BLaER1 treated with 17β-estradiol and CSF1 and Interleukin-3, amounts not matched to agents 10 nM and 100 nM (cell line): ENCODE results near the gene PRCD.

Source experiments
- H3K27ac ChIP-seq, 11 experiments: shearing (Covaris generic); formaldehyde crosslinking; 2 replicates each; pipeline ENCODE4 v1.8.1; 2022
- H3K27me3 ChIP-seq, 11 experiments: shearing (Covaris generic); formaldehyde crosslinking; 2 replicates each; pipeline ENCODE4 v1.8.1; 2022
- H3K36me3 ChIP-seq, 11 experiments: shearing (Covaris generic); formaldehyde crosslinking; 2 replicates each; pipeline ENCODE4 v1.8.1; 2022
- H3K4me1 ChIP-seq, 10 experiments: shearing (Covaris generic); formaldehyde crosslinking; 2 replicates each; pipeline ENCODE4 v1.8.1; 2022
- H3K4me2 ChIP-seq, 11 experiments: shearing (Covaris generic); formaldehyde crosslinking; 2 replicates each; pipeline ENCODE4 v1.8.1; 2022
- H3K4me3 ChIP-seq, 10 experiments: shearing (Covaris generic); formaldehyde crosslinking; 2 replicates each; pipeline ENCODE4 v1.8.1; 2022
- H3K9ac ChIP-seq, 11 experiments: shearing (Covaris generic); formaldehyde crosslinking; 2 replicates each; pipeline ENCODE4 v1.8.1; 2022
- H3K9me3 ChIP-seq, 11 experiments: shearing (Covaris generic); formaldehyde crosslinking; replicated peaks in 1 of 11; 2 replicates each; pipeline ENCODE4 v1.8.1; 2022
- H4K20me1 ChIP-seq, 11 experiments: shearing (Covaris generic); formaldehyde crosslinking; 2 replicates each; pipeline ENCODE4 v1.8.1; 2022
- Cebpa-rat ChIP-seq, 11 experiments: shearing (Covaris generic); IDR thresholded peaks; 2 replicates each; pipeline ENCODE4 v1.8.1; 2022

PRCD gene

GRCh38 chr17:76548378-76549214, 8.8 kb downstream of the PRCD start:
- no peak for TF ChIP-seq Cebpa-rat (IDR thresholded peaks at IDR 0.05)
- Histone ChIP-seq H3K9me3 (no peaks in the 10 kb centered on the region), H3K9ac (peak overlapping the region; percentile 43 to 77 (median 68); a peak in 21 of 22 replicates)

GRCh38 chr17:76549215-76549518, 9.3 kb downstream of the PRCD start:
- no peaks in the 10 kb centered on the region for H3K36me3 ChIP-seq
- peaks cover 0 to 5% (median 0%) of the 10 kb centered on the region in 11 experiments; a peak in 1 of 22 replicates for H4K20me1 ChIP-seq
- peak overlapping the region in 7 of 11 experiments; percentile 60 to 88 (median 79); a peak in 13 of 22 replicates for H3K27ac ChIP-seq
- H3K4me2 ChIP-seq: peak overlapping the region; percentile 81 to 99 (median 87)
- H3K4me3 ChIP-seq: peak overlapping the region in 2 of 10 experiments; percentile 25 to 34; a peak in 3 of 20 replicates
- peaks cover 20 to 26% (median 22%) of the 10 kb centered on the region in 11 experiments for H3K27me3 ChIP-seq
- no peaks in the 10 kb centered on the region for H3K9me3 ChIP-seq
- no peak for TF ChIP-seq Cebpa-rat (IDR thresholded peaks at IDR 0.05)
- peak overlapping the region in 7 of 11 experiments; percentile 43 to 77 (median 68); a peak in 7 of 22 replicates for H3K9ac ChIP-seq
- peaks cover 91 to 100% (median 99%) of the 10 kb centered on the region in 10 experiments for H3K4me1 ChIP-seq

More at GRCh38 chr17:76548378-76549214, 8.8 kb downstream of the PRCD start:
- Histone ChIP-seq H3K27ac (peak overlapping the region; percentile 21 to 88 (median 75); a peak in 20 of 22 replicates), H3K4me1 (peaks cover 91 to 100% (median 99%) of the 10 kb centered on the region in 10 experiments), H3K36me3 (no peaks in the 10 kb centered on the region), H3K27me3 (peaks cover 26 to 32% (median 28%) of the 10 kb centered on the region in 11 experiments), H3K4me2 (peak overlapping the region; percentile 81 to 99 (median 87)), H3K4me3 (peak overlapping the region in 7 of 10 experiments; percentile 10 to 43 (median 25); a peak in 7 of 20 replicates), H4K20me1 (peaks cover 0 to 9% (median 0%) of the 10 kb centered on the region in 11 experiments; a peak in 1 of 22 replicates)

DNA sequence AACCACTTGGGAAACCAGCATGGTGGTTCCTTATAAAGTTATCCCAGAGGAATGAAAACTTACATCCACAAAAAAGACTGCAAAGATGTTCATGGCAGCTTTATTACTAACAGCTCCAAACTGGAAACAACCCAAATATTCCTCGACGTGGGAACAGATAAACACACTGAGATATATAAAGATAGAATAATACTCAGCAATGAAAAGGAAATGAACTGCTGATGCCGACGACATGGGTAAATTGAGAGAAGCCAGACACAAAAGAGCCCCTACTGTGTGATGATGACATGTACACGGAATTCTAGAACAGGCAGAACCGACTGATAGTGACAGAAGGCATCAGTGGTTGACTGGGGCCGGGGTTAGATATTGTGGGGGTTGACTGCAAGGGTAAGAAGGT, 9.7 kb downstream of the PRCD start:
- Histone ChIP-seq H3K4me2 (peak overlapping the region; percentile 81 to 99 (median 87)), H3K9ac (peak overlapping the region in 2 of 11 experiments; percentile 75 to 77; a peak in 2 of 22 replicates), H3K27ac (peak overlapping the region in 5 of 11 experiments; percentile 60 to 88 (median 80); a peak in 10 of 22 replicates), H3K9me3 (no peaks in the 10 kb centered on the region), H4K20me1 (0 out of 22 replicates have a peak, but pooled peaks cover 0 to 3% (median 0%) of the 10 kb centered on the region in 11 experiments), H3K36me3 (no peaks in the 10 kb centered on the region), H3K4me1 (peaks cover 91 to 100% (median 99%) of the 10 kb centered on the region in 10 experiments), H3K4me3 (peak overlapping the region in 3 of 10 experiments; percentile 6 to 34 (median 25); a peak in 3 of 20 replicates), H3K27me3 (peaks cover 17 to 22% (median 18%) of the 10 kb centered on the region in 11 experiments)
- no peak for TF ChIP-seq Cebpa-rat (IDR thresholded peaks at IDR 0.05)

DNA sequence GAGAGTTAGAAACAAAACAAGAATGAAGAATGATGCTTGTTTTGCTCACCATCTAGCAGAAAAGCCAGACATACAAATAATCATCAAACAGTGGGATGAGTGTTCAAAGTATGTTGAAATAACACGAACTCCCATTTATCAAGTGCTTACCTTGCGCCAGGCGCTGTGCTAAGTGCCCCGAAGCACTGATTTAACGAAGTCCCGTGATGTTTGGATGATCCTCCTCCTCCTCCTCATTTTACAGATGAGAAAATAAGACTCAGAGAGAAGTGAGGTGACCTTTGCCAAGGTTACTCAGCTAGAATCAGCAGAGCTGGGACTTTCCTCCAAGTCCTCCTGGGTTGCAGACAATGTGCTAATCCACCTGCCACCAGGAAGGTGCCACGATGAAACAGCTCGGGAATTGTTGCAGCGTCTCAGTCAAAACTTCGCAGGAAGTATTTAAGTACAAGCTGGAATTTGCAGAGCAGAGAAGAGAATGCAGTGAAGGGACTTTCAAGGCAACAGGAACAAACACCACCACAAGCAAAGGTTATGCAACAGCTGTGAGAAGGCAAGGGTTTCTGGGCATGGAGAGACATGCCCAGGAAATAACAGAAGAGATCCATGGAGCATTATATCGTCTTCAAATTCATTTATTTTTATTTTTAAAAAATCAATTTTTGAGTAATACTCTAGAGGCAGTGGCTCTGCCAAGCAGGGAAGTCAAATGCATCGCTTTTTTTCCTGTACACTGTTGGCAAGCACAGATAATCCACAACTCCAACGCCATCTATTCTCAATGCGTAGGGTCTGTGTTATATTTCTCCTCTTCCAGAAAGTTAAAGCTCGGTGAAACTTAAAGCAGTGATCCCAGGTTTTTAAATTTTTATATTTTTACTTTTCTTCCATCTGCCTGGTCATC, 11.1 kb downstream of the PRCD start:
- Histone ChIP-seq H3K4me2 (peak overlapping the region; percentile 50 to 96 (median 87)), H3K36me3 (no peaks in the 10 kb centered on the region), H3K4me3 (peak overlapping the region in 7 of 10 experiments; percentile 0 to 43 (median 34); a peak in 8 of 20 replicates), H3K9me3 (no peaks in the 10 kb centered on the region), H3K4me1 (peaks cover 84 to 99% (median 96%) of the 10 kb centered on the region in 10 experiments), H3K27me3 (peaks cover 2 to 8% (median 4%) of the 10 kb centered on the region in 11 experiments; a peak in 21 of 22 replicates), H3K27ac (peak overlapping the region; percentile 10 to 88 (median 66); a peak in 21 of 22 replicates), H4K20me1 (0 out of 22 replicates have a peak, but pooled peaks cover 0 to 3% (median 0%) of the 10 kb centered on the region in 11 experiments), H3K9ac (peak overlapping the region in 10 of 11 experiments; percentile 8 to 61 (median 44); a peak in 13 of 22 replicates)
- peak in 10 of 11 experiments; percentile 24 to 83 (median 78); a peak in 14 of 22 replicates for TF ChIP-seq Cebpa-rat (IDR thresholded peaks at IDR 0.05)

GRCh38 chr17:76551685-76552084, 11.8 kb downstream of the PRCD start:
- Histone ChIP-seq H3K27ac (peak overlapping the region; percentile 10 to 88 (median 66); a peak in 21 of 22 replicates), H3K9me3 (no peaks in the 10 kb centered on the region), H3K4me1 (peaks cover 83 to 99% (median 95%) of the 10 kb centered on the region in 10 experiments), H3K4me3 (no peak overlapping the region; a peak in 1 of 20 replicates), H3K4me2 (peak overlapping the region; percentile 50 to 96 (median 87)), H3K9ac (peak overlapping the region in 7 of 11 experiments; percentile 11 to 61 (median 47); a peak in 9 of 22 replicates), H3K27me3 (peaks cover 0 to under 1% (median 0%) of the 10 kb centered on the region in 11 experiments; a peak in 1 of 22 replicates), H3K36me3 (no peaks in the 10 kb centered on the region), H4K20me1 (0 out of 22 replicates have a peak, but pooled peaks cover 0 to 3% (median 0%) of the 10 kb centered on the region in 11 experiments)
- no peak for TF ChIP-seq Cebpa-rat (IDR thresholded peaks at IDR 0.05)

DNA sequence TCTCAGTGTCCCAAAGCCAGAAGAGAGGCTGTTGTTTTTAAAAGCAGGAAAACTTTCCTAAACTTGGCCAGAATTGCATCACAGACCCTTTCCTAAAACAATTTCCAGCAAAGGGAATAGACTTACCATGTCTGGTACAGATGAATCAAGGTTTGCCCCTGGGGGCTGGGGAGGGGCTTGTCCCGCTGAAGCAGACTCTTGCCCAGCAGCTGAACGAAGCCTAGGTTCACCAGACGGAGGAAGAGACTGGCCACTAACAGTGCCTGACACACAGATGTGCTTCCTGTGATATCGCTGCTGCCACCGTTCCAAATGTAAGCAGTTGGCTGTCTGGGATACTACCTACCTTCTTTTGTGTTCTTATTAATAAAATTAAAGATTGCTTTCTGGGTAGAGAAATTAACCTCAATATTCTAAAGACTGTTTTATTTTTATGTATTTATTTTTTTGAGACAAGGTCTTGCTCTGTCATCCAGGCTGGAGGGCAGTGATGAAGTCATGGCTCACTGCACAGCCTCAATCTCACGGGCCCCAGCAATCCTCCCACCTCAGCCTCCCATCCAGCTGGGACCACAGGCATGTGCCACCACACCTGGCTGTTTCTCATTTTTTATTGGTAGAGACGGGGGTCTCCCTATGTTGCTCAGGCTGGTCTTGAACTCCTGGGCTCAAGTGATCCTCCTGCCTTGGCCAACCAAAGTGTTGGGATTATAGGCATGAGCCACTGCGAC, 13.5 kb downstream of the PRCD start:
- H3K36me3 ChIP-seq: no peaks in the 10 kb centered on the region
- peak overlapping the region in 6 of 11 experiments; percentile 20 to 58 (median 40); a peak in 11 of 22 replicates for H3K9ac ChIP-seq
- H4K20me1 ChIP-seq: peaks cover 0 to 3% (median 0%) of the 10 kb centered on the region in 11 experiments; a peak in 5 of 22 replicates
- H3K4me2 ChIP-seq: peak overlapping the region; percentile 46 to 87 (median 71)
- H3K9me3 ChIP-seq: no peaks in the 10 kb centered on the region
- H3K27ac ChIP-seq: peak overlapping the region in 9 of 11 experiments; percentile 10 to 69 (median 55); a peak in 17 of 22 replicates
- peaks cover 71 to 89% (median 80%) of the 10 kb centered on the region in 10 experiments for H3K4me1 ChIP-seq
- 0 out of 22 replicates have a peak, but pooled peaks of 1 of the 11 experiments have one; percentile 15 for TF ChIP-seq Cebpa-rat (IDR thresholded peaks at IDR 0.05)
- H3K27me3 ChIP-seq: no peaks in the 10 kb centered on the region
- no peak overlapping the region for H3K4me3 ChIP-seq

DNA sequence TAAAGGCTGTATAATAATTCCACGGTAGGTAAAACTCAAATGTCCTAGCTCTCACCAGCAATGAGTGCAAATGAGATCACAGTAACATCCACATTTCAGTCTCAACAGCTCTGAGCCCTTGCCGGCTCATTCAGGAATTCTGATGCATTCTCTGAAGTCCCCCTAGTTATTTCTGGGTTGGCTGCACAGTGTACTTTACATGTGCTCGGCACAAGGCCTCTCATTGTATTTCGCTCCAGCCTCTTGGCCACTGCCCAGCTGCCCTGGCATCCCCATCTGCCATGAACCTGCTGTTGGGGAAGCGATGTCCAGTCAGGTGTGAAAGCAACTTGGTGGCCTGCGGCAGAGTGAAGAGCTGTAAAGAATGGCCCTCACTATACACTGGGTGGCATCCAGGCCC, 14.3 kb downstream of the PRCD start:
- peaks cover 69 to 86% (median 77%) of the 10 kb centered on the region in 10 experiments for H3K4me1 ChIP-seq
- H3K4me2 ChIP-seq: peak overlapping the region; percentile 46 to 87 (median 71)
- peak overlapping the region in 4 of 11 experiments; percentile 22 to 58 (median 38); a peak in 8 of 22 replicates for H3K9ac ChIP-seq
- peak overlapping the region in 8 of 11 experiments; percentile 11 to 69 (median 54); a peak in 14 of 22 replicates for H3K27ac ChIP-seq
- H3K9me3 ChIP-seq: no peaks in the 10 kb centered on the region
- no peak for TF ChIP-seq Cebpa-rat (IDR thresholded peaks at IDR 0.05)
- peaks cover 3 to 11% (median 6%) of the 10 kb centered on the region in 11 experiments; a peak in 21 of 22 replicates for H4K20me1 ChIP-seq
- H3K27me3 ChIP-seq: no peaks in the 10 kb centered on the region
- H3K36me3 ChIP-seq: peaks cover 0 to 7% (median 3%) of the 10 kb centered on the region in 11 experiments; a peak in 13 of 22 replicates
- H3K4me3 ChIP-seq: no peak overlapping the region
